Liver (tissue), 2 donors: ENCODE results near the gene MTURN.

Source experiments
- FOXA1 ChIP-seq: IDR thresholded peaks from 2 replicates; pipeline ENCODE4 v1.6.1; 2016; ENCODE audit warnings: antibody characterized with exemption
- JUND ChIP-seq, 2 donors: IDR thresholded peaks; 2 replicates each; pipeline ENCODE4 v1.6.1; 2016; ENCODE audit warnings: antibody characterized with exemption in 2 of 2
- donor health status: healthy.

DNA sequence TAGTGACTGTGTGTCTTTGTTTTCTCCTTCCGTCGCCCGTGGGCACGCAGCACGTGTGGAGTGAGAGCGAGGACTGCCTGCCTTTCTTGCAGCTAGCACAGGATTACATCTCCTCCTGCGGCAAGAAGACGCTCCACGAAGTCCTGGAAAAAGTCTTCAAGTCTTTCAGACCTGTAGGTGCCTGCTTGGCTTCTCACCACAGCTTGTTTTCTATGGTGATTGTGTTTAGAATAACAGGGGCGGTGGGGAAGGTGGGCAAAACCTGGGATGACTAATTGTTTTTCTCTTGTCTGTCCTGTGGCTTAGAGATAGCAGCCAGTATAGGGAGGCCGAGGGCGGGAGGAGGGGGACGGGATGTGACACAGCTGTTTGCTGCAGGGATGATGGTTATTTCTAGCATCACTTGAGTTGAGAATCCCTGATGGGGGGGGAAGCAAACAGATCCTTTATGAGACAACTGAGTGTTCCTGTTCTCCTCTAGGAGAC is 11.4 kb downstream of the MTURN start:
- TF ChIP-seq FOXA1: no peak
- no peak for TF ChIP-seq JUND (IDR thresholded peaks at IDR 0.05)
